CD4-positive, alpha-beta T cell treated with Interleukin-15 for 4 hours (primary cell): ENCODE results near the gene IQUB.
"Not testable (repeated sequence)": the region's sequence is repeated elsewhere in the genome, so short reads cannot be mapped to it uniquely, and the experiment has no call there.

Experiments used
- DNase-seq: peaks from one replicate; pipeline ENCODE4 v3.0.0-alpha.2; 2020; ENCODE audit warnings: low spot score

IQUB gene

DNA sequence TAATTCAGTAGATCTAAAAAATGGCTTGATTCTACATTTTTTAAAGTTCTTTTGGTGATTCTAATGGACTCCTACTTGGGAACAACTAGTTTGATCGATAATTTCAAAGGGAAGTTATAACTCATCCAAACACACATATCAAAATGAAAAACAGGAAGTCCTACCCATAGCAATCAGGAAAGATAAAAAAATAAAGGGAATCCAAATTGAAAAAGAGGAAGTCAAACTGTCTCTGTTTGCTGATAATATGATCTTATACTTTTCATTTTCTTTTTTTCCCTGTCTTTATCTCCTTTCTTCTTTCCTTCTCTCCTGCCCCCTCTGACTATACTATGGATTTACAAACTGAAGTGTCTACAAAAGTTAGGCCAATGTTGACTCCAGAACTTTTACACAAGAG lies 118.8 kb downstream of the IQUB start:
- no peak for DNase-seq

DNA sequence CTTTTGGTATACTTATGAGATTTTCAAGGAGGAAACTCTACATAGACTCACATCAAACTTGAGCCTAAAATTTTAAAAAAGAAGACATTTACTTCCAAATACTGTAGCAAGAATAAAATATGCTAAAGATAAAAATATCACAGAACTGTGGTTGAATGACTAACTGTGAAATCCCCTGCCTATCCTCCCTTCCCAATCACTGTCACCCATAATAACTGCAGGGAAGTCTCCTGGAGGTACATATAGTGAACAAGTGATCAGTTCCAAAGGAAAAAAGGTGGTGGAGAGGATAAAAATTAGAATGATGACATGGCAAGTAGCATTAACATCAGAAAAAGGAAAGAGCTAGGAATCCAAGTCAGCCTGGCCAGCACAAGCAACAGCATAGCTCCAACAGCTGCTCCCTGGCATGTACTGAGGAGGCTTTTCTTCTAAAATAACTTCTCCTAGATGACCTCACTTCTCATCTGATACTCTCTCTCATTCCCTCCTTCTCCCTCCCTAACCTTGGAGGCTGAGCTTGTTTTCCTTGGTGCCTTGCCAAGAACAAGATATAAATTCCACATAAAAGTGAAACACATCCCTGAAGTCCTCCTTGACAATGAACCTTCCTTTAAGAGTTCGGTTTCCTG lies 124.0 kb downstream of the IQUB start:
- no peak for DNase-seq

- DNase-seq = not testable (repeated sequence)
Measured at GRCh38 chr7:123407951-123408350, 126.4 kb downstream of the IQUB start.
